Stimulated activated CD4-positive, alpha-beta T cell treated with anti-CD3 and anti-CD28 coated beads, Interleukin-2, amount 100 ng/mL, for 4 hours (primary cell): ENCODE results near the gene COL20A1.
"Not testable (repeated sequence)": the region's sequence is repeated elsewhere in the genome, so short reads cannot be mapped to it uniquely, and the experiment has no call there.

Experiments
- DNase-seq: peaks from one replicate; pipeline ENCODE4 v3.0.0-alpha.2; 2020; ENCODE audit warnings: low read depth

Gene COL20A1

DNA sequence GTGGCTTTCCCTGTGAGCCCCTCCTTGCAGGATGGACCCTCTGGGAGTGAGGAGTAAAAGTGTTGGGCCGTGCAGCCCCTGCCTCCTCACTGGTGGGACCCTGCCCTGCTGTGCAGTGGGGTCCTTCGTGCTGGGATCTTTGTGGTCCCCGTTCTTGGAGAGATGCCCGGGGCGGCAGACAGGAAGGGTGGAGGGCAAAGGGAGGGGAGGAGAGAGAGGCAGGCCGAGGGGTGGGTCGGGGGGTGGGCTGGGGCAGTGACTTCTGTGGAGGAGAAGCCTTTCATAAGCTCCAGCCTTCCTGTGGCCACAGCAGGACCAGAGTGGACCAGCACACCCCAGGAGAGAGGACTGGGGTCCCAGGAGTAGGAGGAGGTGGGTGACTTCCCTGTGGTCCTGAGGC lies at the start of gene COL20A1:
Gene COL20A1, plus strand, starts transcription at position 283 of the 400 bp plus-strand sequence. CDS start 1,922 bp downstream, outside the sequence.
- DNase-seq = no peak

DNA sequence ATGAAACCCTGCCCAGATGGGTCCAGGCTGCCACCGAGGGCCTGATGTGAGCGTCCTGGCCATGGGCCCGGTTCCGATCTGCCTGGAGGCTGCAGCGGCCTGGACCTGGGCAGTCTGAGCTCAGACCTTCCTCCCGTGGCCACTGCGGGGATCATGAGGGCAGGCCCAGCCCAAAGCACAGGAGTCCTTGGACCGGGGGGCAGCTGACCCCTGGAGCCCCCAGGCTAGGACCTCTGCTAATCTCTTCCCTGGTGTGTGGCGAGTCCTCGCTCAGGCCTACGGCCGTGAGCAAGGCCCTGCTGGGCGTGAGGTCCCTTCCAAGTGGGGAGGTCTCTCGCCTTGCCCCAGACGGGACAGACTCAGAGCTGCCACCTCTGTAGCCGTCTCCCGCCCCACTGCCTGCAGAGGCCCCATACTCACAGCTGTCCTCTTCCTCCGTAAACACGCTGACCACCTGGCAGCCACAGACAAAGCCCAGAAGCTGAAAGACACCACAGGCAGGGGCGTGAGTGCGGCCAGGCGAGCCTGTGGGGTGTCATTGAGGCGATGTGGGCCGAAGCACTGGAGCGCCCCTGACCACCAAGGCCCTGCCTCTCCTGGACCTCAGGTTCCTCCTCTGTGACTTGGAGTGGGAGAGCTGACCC lies 49.3 kb upstream of the COL20A1 start:
- no peak for DNase-seq

DNA sequence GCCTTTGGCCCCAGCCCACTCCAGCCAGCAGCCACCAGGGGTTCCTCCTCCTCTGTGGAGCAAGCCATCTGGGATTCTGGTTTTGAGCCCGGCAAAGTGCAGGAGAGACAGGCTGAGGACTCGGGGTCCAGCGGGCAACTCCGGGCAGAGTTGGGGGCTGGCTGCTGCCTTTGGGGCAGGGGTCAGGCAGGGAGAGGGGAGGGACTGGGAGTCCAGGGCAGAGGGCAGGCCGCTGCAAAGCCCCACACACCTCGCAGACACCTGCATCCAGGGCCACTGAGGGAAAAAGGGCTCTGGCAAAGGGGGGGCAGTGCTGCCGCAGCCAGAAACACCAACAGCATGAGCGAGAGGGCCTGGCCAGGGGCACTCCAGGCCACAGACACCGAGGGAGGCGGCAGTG lies 48.5 kb upstream of the COL20A1 start:
- no peak for DNase-seq

DNA sequence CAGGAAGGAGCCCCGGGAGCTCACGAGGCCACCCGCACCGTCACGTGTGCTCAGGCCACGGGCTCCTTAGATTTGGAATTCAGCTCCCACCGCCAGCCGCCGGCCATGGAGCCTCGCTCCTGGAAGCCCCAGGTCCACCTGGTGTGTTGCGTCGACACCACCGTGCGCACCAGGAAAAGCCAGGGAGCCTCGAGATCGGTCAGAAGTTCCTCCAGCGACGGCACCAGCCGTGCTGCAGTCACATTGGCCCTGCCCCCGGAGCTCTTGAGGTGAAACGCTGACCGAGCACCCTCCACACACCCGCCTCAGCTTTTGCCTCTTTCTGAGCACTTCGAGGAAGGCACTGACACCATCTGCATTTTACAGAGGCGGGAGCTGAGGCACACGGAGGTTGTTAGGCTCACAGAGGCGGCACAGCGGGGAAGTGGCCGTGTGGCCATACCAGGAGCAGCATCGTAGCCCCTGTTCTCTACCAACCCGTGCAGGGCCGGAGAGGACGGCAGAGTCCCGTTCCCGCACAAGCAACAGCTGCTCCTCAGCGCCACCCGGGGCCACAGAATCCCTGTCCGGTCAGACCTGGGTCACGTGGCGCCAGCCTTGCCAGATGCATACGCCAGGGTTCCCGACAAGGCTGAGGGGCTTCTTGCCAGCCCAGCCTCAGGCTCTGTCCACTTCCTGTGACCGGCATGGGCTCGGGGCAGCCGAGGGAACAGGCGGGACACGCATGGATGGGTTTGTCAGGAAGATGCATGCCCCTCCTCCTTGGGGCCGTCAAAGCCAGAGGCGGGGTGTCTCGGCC lies 46.3 kb upstream of the COL20A1 start:
- DNase-seq = no peak

DNA sequence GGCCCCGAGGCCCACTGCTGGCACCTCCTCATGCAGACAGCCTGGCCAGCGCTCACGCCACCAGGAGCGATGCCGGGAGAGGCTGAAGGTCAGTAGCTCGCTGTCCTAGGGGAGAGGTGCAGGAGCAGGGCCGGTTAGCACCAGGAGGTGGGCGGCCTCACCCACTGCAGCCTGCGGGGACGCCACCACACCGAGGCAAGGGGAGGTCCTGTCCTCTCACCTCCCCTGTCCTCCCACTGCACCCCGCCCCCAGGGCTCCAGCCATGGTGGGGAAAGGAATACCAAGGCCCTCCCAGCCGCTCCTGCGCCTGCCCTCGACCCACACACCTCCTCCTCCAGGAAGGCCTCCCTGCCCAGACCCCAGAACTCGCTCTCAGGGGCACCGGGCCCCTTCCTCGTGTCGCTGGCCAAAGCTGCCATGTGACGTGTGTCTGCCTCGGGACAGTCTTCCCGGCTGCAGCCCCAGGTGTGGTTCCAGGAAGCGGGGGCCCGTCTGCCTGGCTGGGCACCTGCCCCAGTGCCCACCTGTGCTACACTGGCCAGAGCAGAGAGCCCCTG lies 45.2 kb upstream of the COL20A1 start:
- DNase-seq = no peak

DNA sequence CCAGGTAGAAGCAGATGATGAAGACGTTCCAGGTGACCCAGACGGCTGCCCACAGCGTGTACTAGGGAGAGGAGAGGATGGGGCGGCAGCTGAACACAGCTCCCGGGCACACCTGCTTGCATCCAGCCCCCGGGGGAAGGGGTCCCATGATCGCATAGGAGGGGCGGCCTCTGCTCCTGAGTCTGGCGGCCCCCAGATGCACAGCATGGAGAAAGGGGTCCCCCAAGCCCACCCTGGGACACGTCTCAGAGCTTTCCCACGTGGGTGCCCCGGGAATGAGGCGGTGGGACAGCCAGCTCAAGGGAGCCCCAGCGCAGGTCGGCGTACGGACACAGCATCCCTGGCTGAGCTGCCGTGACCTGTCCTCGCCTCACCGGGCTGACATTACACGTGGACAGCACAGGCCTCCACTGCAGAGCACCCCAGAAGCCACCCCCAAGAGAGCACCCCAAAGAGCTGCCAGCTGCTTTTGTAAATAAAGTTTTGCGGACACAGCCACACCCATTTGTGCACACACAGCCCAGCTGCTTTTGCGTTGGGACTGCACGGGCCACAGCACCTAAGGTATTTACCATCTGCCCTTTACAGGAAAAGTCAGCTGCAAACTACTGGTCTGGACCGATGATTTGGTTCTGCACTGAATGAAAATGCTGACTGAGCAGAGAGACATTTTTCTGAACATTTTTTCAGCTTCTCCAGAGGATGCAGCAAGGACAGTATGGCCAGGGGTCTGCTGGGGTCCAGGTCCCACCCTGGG lies 44.0 kb upstream of the COL20A1 start:
- no peak for DNase-seq

DNA sequence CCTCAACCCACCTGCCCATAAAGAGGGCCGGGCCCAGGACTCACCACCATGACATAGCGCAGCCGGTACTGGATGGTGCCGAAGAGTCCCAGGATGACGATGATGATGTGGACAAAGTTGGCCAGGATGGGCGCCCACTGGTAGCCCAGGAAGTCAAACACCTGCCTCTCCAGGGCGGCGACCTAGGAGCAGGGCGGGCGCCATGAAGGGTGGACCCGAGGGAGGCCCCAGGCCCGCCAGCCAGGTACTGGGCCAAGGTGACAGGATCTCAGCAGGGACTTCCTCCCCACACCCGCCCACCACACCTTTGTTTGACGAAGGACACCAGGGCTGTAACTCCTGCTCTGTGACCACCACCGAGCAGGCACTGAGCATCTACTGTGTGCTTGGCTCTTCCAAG lies 43.1 kb upstream of the COL20A1 start:
- DNase-seq = no peak

DNA sequence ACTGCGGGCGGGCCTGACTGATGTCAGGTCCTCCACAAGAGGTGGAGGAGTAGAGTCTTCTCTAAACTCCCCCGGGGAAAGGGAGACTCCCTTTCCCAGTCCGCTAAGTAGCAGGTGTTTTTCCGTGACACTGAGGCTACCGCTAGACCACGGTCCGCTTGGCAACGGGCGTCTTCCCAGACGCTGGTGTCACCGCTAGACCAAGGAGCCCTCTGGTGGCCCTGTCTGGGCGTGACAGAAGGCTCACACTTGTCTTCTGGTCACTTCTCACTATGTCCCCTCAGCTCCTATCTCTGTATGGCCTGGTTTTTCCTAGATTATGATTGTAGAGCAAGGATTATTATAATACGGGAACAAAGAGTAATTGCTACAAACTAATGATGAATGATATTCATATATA lies 41.6 kb upstream of the COL20A1 start:
- DNase-seq = not testable (repeated sequence)

DNA sequence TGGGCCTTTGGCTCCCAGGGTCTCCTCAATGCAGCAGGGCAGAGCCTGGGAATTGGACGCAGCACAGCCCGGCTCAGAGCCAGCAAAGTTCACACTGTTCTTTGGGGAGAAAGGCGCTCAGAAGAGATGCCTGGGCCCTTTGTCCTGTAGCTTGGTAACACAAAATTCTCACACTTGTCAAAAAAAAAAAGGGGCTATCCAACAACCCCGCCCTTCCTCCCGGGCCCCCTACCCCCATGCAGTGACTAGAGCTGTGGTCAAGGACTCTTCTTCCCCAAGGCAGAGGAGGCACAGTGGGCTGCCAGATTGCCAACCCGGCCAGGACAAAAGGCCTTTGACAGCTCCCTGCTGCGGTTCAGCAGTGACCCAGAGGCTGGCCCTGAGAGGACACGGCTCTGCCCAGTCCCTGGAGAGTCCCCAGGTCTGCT lies 40.7 kb upstream of the COL20A1 start:
- DNase-seq = no peak

DNA sequence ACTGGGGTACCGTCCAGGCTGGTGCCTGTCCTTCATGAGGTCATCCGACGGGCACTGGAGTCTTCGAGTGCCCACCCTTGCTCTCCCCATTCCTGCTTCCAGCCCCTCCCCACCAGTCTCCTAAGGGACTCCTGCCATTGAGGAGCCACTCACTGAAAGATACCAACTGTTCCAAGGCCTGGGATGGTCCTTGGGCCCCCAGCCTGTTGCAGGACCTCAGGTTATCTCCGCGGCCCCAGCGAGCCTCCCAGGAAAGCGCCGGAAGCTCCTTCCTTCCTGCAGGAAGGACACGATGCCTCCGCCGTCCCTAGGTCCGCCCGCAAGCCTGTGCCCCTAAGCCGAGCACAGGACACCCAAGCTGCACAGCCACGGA lies 39.9 kb upstream of the COL20A1 start:
- DNase-seq = no peak

DNA sequence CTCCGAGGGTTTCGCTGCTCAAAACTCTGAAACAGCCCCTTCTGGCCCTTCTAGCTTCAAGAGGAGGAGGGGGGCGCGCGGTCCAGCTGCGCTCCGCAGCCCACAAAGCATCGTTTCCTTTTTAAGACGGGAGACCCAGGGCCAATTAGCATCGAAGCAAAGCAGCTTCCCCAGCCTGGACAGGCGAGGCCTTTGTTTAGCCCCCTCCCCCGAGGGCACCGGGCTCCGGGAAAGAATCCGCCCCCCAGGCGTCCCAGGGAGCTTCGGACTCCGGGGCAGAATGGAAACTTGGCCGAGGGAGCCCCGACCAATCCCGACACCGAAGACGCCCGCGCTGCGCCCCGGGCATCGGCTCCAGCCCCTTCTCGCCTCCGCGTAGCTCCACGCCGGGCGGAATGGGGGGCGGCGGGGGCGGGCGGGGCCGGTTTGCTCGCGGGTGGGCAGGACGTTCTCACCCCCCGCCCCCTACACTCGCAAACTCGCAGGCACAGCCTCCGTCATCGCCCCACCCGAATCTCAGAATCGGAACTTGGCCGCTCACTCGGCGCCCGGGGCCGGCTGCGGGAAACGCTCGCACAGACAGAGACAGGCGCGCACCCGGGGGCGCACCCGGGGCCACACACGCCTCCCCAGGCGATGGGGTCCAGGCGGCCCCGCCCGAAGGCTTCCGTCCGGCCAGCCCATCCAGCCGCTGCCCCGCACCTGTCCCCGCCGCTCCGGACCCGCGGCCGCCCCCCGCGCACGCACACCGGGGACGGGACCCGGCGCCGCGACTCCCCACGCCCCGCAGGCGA lies 39.4 kb upstream of the COL20A1 start:
- DNase-seq = no peak

DNA sequence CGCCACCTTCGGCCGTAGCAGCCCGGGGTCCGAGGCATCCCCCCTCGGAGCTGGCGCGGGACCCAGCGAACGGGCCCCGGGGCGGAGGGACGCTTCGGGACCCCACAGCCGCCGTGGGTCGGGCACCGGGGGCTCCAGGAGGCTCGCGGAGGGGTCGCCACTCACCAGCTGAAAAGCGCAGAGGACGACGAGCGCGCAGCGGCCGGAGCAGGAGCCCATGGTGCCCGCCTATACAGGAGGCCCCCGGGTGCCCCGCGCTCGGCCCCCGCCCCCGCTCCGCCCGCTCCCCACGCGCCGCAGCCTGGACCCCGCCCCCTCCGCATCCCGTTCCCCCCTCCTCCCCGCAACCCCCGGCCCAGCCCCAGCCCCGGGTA lies 38.8 kb upstream of the COL20A1 start, which contains the start of gene NKAIN4:
Gene NKAIN4, minus strand, starts transcription at position 232 of the 374 bp plus-strand sequence. Its CDS starts 13 bp downstream, at position 219.
- DNase-seq = no peak

DNA sequence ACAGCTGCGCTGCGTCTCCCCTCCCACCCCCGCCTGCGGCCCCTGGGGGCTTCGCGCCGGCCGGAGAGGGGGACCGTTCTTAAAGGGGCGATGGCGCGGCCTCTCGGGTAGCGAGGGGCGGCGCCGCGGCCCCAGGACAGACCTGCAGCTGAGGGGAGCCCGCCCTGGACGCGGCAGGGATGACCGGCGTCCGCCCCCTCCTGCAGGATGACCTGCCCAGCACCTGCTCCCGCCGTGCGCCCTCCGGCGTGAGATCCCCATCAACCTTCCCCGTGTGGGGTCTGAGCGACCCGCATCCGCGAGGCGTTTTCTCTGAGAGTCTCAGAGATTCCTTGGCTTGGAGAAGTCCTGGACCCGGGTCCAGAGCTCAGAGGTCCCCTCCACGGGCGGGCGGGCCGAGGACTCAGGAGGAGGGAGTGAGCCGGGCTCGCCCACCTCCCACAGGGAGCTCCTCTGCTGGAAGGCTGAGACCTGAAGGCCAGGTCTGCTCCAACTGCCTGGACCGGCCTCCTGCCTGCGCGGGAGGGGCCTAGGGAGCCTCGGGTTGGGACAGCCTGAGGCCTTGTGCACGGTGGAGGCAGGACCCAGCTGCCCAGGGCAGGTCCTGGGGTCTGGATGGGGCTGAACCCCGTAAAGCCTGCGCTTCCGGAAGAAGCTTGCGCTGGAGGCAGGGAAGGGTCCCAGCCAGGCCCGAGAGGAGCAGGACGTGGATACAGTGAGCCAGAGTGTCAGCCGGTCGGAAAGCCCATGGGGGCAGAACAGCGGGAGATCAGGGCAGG lies 38.2 kb upstream of the COL20A1 start:
- DNase-seq = no peak

DNA sequence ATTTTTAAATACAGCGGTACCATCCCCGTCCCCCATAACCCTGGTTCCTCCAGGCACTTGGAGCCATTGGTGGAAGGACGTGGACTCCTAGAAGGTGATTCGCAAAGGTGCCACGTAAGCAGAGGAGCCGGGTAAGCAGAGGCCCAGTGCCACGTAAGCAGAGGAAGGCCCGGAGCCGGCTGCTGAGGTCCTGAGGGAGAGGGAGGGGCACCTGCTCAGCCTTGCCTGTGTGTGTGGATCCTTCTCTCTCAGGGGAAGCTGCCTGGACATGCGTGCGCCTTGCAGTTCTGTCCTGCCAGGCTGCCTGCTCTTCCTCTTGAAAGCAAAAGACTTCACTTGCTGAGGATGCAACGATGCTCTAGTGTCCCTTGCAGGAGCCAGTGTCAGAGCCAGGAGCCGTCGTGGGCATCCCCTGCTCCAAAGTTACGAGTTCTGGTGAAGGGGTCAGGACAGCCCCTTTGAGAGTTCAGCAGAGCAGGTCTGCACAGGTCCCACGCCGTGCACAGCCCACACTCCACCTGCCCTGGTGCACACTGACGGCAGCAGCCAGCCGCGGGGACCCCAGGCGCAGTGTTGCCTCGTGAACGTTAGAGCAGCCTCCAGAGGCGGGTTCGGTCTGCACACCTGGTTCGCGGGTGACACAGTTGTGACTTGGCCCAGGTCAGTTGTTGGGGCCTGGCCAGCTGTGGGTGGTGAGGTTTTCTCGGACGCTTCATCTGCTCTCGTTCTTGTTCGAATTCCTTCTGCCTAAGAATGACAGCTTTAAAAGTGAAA lies 36.9 kb upstream of the COL20A1 start:
- DNase-seq = no peak

DNA sequence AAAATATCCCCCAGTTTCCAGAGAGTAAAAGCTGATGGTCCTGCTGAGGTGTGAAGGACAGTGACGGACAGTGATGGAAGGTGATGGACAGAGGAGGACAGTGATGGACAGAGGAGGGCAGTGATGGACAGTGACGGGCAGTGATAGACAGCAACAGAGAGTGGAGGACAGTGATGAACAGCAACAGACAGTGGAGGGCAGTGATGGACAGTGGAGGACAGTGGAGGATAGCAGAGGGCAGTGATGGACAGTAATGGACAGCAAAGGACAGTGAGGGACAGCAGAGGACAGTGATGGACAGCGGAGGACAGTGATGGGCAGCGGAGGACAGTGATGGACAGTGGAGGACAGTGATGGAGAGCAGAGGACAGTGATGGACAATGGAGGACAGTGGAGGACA lies 36.0 kb upstream of the COL20A1 start:
- no peak for DNase-seq

DNA sequence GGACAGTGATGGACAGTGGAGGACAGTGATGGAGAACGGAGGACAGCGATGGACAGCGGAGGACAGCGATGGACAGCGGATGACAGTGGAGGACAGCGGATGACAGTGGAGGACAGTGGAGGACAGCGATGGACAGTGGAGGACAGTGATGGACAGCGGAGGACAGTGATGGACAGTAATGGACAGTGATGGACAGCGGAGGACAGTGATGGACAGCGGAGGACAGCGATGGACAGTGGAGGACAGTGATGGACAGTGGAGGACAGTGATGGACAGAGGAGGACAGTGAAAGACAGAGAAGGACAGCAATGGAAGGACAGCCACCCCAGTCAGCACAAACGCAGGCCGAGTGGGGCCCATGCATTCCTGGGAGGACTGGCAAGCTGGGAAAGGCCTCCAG lies 35.4 kb upstream of the COL20A1 start:
- no peak for DNase-seq

DNA sequence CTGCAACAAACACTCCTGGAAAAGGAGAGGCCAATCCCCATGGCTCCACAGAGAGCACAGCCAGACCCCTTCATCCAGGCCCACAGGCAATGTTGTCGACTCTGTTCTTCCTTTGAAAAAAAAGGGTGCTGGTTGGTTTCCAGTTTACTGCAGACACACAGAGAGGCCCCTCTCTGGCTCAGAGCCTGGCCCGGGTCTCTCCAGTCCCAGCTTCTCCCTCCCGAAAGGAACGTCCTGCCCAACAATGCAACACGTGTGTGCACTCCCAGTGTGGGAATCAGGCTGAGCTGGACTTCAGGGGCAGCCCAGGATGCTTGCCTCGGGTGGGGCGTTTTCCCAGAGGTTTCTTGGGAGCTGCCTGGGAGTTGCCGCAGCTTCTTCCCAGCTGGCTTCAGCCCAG lies 34.2 kb upstream of the COL20A1 start:
- DNase-seq = no peak

DNA sequence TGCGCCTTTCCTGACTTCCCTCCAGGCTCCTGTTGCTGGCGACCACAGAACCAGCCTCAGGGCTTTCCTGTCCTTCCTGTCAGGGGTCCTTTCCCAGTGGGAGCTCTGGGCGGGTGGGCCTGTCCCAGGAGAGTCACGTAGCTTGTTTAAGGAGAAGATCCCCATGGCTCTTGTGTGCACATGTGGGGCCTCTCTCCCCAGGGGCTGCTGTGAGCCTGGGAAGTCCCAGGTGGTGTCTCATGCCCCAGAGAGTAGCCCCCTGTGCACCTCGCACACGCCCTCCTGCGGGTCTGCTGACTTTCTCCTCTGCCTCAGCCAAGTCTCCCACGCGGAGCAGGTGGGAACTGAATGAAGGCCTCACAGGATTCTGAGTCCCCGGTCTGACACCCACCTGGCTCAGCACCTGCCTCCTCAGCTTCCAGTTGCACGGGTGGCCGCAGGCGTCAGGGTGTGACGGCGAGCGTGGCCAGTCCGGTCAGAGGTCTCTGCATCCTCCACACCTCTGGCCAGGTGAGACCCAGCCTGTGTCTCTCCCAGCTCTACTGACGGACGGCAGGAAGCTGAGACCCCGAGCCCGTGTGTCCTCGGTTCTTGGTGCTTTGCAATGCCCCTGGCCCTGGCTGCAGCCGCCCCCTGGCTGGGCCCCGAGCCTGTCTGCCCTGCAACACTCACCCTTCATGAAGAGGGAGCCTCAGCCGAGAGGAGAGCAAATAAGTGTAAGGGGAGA lies 33.1 kb upstream of the COL20A1 start:
- no peak for DNase-seq

DNA sequence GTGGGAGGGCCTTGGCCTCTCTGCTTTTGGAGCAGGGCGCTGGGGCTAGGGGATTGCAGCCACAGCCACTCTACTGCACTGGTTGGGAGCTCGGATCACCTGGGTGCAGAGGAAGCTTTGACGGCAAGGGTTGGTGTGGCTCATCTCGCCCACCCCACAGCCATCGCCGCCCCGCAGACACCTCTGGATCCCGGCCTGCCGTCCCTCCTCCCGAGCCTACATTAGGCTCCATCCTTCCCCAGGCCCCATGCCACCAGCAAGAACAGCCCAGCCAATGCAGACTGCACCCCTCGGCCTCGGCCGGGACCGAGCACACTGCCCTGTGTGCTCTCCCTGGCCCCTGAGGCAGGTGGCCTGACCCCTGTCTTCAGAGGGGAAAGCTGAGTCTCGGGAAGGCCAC lies 32.5 kb upstream of the COL20A1 start:
- DNase-seq = no peak
